ENCODE results near the gene MYBPH. TPM values are rescaled to one million over a fixed set of nuclear protein-coding genes. Genes with fewer than 3 reads are reported as not detected.
A peak's percentile ranks its signal among the peaks of the same experiment; 100 is the strongest.

MYBPH gene
- total RNA-seq, 2 donors from 2014 or later = not detected

DNA sequence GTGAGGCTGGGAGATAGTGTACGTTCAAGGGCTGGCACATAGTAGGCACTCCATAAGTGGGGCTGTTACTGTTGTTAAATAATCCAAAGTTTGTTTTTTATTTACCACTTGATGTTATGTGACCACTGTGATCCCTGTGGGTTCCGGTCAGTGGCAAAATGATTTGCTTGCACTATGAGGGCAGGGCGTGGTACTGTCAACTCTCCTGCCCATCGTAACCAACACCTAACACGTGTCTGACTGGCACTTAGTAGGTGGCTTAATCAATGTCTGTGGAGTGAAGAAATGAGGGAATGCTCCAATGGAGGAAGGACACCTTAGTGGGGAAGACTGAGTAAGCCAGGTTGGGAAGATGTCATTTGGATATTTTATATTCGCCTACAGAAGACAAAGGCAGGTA lies 33.5 kb downstream of the MYBPH start:
- Mint-ChIP-seq H3K4me1 (peaks cover 2% of the 10 kb centered on the region), H3K36me3 (ENCODE audit: low read depth) (no peaks in the 10 kb centered on the region), H3K4me3 (no peak overlapping the region), H3K27me3 (peaks cover 14% of the 10 kb centered on the region), H3K27ac (no peak overlapping the region)
- no peak for DNase-seq
- no peaks in the 10 kb centered on the region for H3K9me3 ChIP-seq (ENCODE audit: control insufficient read depth, low read length, poor library complexity, severe bottlenecking)
- no peak for ATAC-seq

DNA sequence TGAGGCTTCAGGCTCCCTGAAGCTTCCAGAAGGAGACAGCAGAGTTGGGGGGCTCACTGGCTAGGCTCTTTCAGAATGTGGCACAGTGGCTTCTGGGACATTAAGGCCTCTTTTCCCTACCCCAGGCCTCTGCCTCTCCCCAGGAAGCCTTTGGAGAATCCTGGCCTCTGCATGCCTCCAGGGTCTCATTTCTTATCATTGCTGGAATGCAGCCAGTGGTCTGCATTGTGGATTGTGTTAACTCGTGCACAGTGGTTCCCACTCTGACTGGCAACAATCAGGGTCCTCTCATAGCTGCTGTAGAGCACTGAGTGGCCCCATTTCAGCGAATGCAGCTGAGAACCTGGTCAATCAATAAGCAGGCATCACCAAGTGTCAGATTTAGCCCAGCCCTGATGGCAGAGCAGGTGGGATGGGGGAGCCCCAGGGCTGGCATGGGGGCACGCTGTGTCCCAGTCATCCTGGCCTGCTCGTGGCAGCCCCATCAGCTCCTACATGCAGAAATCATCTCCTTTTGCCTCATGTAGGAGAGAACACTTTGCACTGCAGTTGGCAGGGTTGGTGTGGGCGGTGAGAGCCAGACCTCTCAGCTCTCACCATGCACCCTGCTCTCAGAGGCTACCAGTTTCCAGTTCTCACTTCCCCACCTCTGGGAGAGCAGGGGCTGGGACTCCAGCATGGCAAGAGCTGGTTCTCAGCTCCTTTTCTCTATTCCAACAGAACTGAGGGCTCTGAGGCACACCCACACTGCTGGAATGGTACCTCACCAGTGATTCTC lies 34.7 kb downstream of the MYBPH start:
- H3K4me1 Mint-ChIP-seq = peaks cover 7% of the 10 kb centered on the region
- H3K27me3 Mint-ChIP-seq = peaks cover 21% of the 10 kb centered on the region
- no peak overlapping the region for H3K27ac Mint-ChIP-seq
- no peak for DNase-seq
- no peaks in the 10 kb centered on the region for H3K36me3 Mint-ChIP-seq (ENCODE audit: low read depth)
- ATAC-seq = no peak
- no peaks in the 10 kb centered on the region for H3K9me3 ChIP-seq (ENCODE audit: control insufficient read depth, low read length, poor library complexity, severe bottlenecking)
- H3K4me3 Mint-ChIP-seq = no peak overlapping the region

DNA sequence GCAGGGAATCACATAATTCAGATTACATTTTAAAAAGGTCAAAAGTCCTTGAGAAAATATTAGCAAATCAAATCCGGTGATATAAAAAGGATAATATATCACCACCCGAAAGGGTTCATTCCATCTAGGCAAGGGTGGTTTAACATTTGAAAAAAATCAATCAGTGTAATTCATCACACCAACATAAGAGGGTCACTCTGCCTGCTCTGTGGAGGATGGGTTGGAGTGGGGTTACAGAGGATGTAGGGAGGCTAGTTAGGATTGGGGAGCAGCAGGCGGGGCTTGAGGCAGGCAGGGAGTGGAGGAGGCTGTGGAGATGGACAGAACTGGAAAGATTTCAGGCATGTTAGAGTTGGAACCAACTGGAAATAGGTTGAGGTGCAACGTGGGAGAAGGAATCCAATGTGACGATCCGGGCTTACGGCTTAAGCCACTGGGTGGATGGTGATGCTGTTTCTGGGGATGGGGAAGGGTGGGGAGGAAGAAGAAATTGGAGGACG lies 35.6 kb downstream of the MYBPH start:
- H3K9me3 ChIP-seq (ENCODE audit: control insufficient read depth, low read length, poor library complexity, severe bottlenecking) = no peaks in the 10 kb centered on the region
- Mint-ChIP-seq H3K36me3 (ENCODE audit: low read depth) (no peaks in the 10 kb centered on the region), H3K27ac (no peak overlapping the region), H3K4me3 (no peak overlapping the region), H3K27me3 (peaks cover 21% of the 10 kb centered on the region), H3K4me1 (peaks cover 9% of the 10 kb centered on the region)
- ATAC-seq (no peak), DNase-seq (no peak)

DNA sequence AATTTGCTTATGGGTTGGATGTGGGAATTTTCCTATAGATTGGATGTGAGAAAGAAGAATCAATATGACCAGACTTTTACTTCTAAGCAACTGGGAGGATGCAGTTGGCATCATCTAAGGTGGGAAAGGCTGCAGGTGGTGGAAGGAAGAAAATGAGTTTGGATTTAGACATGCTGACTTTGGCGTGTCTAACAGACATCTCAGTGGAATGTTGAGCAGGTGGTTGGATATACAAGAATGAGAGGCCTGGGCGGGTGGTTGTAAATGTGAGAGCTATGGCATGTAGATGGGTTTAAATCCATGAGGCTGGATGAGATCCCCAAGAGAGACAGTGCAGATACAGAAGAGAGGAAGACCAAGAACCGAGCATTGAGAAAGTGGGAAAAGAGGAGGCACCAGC lies 37.6 kb downstream of the MYBPH start:
- Mint-ChIP-seq H3K4me1 (peaks cover 9% of the 10 kb centered on the region), H3K27me3 (peaks cover 27% of the 10 kb centered on the region), H3K27ac (no peak overlapping the region), H3K36me3 (ENCODE audit: low read depth) (no peaks in the 10 kb centered on the region), H3K4me3 (no peak overlapping the region)
- no peaks in the 10 kb centered on the region for H3K9me3 ChIP-seq (ENCODE audit: control insufficient read depth, low read length, poor library complexity, severe bottlenecking)
- DNase-seq = no peak
- ATAC-seq = no peak

DNA sequence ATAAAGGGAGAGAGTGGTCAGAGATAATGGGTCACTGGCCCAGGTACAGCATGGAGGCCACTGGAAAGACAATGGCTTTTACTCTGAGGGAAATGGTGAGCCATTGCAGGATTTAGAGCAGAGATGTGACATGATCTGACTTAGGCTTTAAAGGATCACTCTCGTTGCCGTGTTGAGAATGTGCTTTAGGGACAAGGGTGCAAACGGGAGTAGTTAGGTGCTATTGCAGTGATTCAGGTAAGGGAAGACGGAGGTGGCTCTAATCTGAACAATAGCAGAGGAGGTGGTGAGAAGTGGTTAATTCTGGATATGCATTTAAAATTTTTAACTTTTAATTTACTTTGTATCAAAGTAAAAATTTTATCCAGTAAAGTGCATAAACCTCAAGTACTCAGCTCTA lies 38.3 kb downstream of the MYBPH start:
- DNase-seq = no peak
- Mint-ChIP-seq H3K27me3 (peaks cover 26% of the 10 kb centered on the region), H3K4me1 (peaks cover 9% of the 10 kb centered on the region), H3K4me3 (no peak overlapping the region), H3K27ac (no peak overlapping the region), H3K36me3 (ENCODE audit: low read depth) (no peaks in the 10 kb centered on the region)
- ATAC-seq = no peak
- no peaks in the 10 kb centered on the region for H3K9me3 ChIP-seq (ENCODE audit: control insufficient read depth, low read length, poor library complexity, severe bottlenecking)

DNA sequence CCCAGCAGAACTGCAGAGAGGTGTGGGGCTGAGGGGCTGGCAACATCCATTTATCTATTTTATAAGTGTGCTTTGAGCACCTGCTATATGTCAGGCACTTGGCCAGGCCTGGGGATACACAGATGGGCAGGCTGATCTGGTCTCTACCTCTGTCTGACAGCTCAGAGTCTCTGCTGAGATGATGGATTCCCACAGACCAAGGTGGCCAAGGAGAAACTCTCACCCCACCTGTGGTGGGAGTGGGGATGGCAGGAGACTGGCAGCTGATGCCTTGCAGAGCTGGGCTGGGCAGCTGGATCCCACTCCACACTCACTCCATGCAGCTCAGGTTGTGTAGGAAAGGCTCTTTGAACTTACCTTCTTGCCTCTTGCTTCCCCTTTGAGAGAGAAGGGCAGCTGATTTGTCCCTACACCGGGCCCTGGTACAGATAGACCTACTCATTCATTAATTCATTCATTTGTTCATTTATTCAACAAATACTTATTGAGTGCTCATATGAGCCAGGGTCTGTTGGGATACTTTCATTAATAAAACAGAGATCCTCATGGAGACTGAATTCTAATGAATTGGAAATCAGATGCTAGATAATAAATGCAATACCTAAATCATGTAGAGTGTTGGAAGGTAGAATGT lies 39.1 kb downstream of the MYBPH start:
- peaks cover 22% of the 10 kb centered on the region for H3K27me3 Mint-ChIP-seq
- H3K27ac Mint-ChIP-seq = no peak overlapping the region
- H3K9me3 ChIP-seq (ENCODE audit: control insufficient read depth, low read length, poor library complexity, severe bottlenecking) = no peaks in the 10 kb centered on the region
- DNase-seq (no peak), ATAC-seq (no peak)
- H3K4me1 Mint-ChIP-seq = peaks cover 9% of the 10 kb centered on the region
- no peak overlapping the region for H3K4me3 Mint-ChIP-seq
- H3K36me3 Mint-ChIP-seq (ENCODE audit: low read depth) = no peaks in the 10 kb centered on the region

DNA sequence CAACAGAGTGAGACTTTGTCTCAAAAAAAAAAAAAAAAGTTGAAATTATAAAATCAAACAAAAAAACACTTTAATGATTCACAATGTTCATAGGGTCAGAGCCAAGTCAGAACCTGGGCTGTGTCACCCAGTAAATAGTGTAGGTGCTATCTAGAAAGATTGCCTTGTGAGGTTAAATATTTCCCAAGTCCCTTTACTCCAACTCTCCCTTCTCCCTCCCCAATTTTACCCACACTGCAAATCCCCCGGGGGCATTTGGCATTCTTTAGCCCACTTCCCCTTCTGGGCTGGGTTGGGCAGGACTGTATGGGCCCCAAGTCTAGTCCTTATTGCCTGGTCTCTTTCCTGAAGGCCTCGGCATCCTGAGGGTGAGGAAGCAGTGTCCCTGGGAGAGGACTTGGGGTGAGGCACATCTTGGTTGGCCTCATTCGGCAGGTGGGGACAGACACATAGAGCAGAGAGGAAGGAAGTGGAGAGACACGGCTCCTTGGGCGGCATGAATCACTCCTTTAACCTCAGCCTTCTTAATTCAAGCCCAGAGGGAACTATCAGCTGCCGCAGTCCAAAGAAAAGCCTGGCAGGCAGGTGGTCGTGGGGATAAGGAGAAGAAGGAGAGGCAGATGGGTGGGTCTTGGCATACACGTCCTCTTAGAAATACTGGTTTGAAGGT lies 39.9 kb downstream of the MYBPH start:
- H3K9me3 ChIP-seq (ENCODE audit: control insufficient read depth, low read length, poor library complexity, severe bottlenecking) = no peaks in the 10 kb centered on the region
- Mint-ChIP-seq H3K27me3 (peaks cover 27% of the 10 kb centered on the region), H3K4me3 (peak overlapping the region; percentile 12), H3K4me1 (peaks cover 9% of the 10 kb centered on the region), H3K27ac (no peak overlapping the region), H3K36me3 (ENCODE audit: low read depth) (no peaks in the 10 kb centered on the region)
- DNase-seq = no peak
- ATAC-seq = peak; percentile 54

DNA sequence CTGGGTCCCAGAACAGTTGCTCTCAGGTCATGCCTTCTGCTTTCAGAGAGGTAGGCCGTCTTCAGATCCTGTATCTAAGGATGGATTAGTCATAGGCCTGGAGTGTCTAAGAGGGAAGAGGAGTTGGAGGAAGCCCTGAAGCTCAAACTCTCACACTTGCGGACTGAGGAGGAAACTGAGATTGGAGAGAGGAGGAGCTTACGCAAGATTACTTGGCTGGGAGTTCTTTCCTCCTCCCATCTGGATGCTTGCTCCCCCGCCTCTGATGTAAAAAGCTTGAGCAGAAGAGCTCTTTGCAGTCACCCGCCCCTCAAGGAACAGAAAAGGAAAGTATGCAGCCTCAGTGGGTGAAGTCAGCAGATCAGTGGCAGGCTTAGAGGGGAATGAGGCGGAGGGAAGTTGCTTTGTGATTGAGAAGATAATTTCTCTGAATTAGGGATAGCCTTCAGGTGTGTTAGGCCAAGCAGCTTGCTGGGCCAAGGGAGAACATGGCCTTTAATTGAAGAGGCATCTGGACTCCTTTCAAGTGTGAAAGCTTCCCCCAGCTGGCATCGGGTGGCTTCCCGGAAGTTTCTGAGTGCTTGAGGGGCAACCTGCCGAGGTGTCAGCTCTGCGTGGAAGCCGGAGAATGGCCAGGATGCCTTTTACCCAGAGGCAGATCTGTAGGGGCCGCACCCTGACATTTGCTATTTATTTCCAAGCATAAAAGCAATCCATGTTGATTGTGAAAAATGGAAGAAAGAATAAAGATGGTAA lies 41.5 kb downstream of the MYBPH start:
- H3K9me3 ChIP-seq (ENCODE audit: control insufficient read depth, low read length, poor library complexity, severe bottlenecking) = no peaks in the 10 kb centered on the region
- peaks cover 8% of the 10 kb centered on the region for H3K4me1 Mint-ChIP-seq
- no peak for ATAC-seq
- no peak for DNase-seq
- peaks cover 2% of the 10 kb centered on the region for H3K36me3 Mint-ChIP-seq (ENCODE audit: low read depth)
- H3K27me3 Mint-ChIP-seq = peaks cover 42% of the 10 kb centered on the region
- H3K27ac Mint-ChIP-seq = no peak overlapping the region
- H3K4me3 Mint-ChIP-seq = no peak overlapping the region

DNA sequence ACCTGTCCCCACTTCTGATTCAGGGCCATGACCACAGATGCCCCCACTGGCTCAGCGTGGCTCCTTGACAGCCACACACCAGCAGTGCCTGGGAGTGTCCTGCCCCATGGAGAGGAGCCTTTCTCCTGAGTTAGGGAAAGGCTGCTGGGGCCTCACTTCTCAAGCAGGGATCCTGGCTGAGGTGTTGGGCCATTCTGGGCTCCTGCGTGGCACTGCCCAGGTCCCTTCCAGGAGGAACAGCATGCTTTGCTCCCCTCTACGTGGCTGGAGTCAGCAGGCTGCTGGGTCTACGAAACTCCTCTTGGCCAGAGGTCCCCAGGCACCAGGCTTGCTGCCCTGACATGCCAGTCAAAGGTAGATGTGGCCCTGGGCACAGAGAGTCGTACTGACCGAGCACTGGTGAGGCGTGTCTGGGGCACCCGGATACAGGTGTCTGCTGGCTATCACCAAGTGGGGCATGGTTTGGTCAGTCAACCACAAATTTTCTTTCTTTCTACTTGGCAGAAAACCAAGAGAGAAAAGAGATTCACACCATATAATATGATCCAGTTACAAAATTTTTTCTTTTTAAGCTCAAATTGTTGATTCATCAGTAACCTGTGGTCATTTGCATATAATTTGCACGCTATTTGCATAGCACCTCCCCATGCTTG lies 44.0 kb downstream of the MYBPH start:
- ATAC-seq = no peak
- no peak for DNase-seq
- Mint-ChIP-seq H3K27ac (no peak overlapping the region), H3K27me3 (peaks cover 58% of the 10 kb centered on the region), H3K4me3 (no peak overlapping the region), H3K4me1 (peaks cover 15% of the 10 kb centered on the region), H3K36me3 (ENCODE audit: low read depth) (peaks cover 10% of the 10 kb centered on the region)
- no peaks in the 10 kb centered on the region for H3K9me3 ChIP-seq (ENCODE audit: control insufficient read depth, low read length, poor library complexity, severe bottlenecking)

DNA sequence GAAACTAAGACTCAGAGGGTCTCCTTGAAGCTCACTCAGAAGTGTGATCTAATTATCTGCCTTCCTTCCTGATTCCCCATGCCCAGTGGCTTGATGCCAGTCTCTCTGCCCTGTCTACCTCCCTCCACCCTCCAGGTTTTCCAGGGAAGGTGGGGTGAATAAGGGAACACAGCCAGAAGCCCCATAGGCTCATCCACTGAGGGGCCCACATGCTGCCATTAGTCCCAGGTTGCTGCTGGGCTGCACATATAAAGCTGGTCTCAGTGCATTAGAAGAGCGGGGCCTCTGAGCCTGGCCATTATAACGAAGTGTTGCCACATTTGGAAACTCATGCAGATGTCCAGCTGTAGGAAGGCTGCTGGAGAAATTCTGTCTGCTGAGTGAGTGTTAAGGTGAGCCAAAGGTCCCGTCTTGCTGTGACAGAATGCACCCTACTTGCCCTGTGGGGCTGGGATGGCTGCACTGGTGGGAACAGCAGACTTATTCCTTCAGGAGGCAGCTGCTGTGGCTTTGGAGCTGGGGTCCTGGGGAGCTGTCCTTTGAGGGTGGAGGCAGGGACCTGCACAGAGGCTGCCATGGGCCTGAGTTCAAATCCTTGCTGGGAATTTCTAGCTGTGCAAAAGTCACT lies 45.2 kb downstream of the MYBPH start:
- Mint-ChIP-seq H3K27me3 (peaks cover 67% of the 10 kb centered on the region), H3K27ac (no peak overlapping the region), H3K36me3 (ENCODE audit: low read depth) (peaks cover 10% of the 10 kb centered on the region), H3K4me3 (no peak overlapping the region), H3K4me1 (peaks cover 13% of the 10 kb centered on the region)
- DNase-seq (no peak), ATAC-seq (no peak)
- no peaks in the 10 kb centered on the region for H3K9me3 ChIP-seq (ENCODE audit: control insufficient read depth, low read length, poor library complexity, severe bottlenecking)

DNA sequence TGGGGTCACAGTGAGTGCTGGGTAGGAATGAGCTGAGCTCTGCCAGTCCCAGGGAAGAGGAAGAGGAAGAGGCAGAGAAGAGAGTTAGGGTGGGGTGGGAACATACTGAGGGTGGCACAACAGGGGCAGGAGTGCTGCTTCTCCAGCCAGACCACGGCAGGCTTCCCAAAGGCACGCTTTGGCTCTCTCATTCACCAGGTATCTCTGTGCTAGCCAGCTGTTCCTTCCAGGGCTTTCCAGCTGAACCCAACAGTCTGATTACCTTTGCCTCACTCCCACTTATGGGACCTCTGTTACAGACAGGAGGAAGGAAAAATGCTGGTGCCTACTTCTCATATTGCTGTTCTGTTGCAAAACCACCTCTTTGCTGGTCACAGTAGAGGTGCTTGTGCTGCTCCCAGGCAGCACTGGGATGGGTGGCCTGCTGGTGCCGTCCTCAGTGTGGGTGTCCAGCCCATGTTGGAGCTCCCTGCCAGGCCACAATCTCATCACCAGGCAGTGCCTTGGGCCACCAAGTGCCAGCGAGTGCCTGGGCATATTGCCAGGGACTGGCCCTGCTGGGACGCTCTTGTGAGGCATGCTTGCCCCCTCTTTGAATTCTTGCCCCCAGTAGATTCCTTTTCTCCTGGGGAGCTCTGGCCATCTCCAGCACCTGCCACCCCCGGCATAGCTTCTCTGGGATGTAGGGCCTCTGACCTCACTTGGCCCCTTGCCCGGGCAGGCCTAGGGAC lies 46.0 kb downstream of the MYBPH start:
- H3K9me3 ChIP-seq (ENCODE audit: control insufficient read depth, low read length, poor library complexity, severe bottlenecking) = no peaks in the 10 kb centered on the region
- Mint-ChIP-seq H3K4me1 (peaks cover 13% of the 10 kb centered on the region), H3K36me3 (ENCODE audit: low read depth) (peaks cover 10% of the 10 kb centered on the region), H3K4me3 (no peak overlapping the region), H3K27ac (no peak overlapping the region), H3K27me3 (peaks cover 75% of the 10 kb centered on the region)
- no peak for DNase-seq
- no peak for ATAC-seq
